Measurements from ENCODE around the gene SIGLEC1.

Gene SIGLEC1

GRCh38 chr20:3712279-3712873 lies at the start of gene SIGLEC1:
Gene SIGLEC1 (minus strand): TSS chr20:3712600. CDS start chr20:3707128, 5,472 bp downstream.
- DNase-seq (ENCODE audit: low read depth in 2 of 2) = no peak

- DNase-seq (ENCODE audit: low read depth in 2 of 2) = no peak
Measured at GRCh38 chr20:3760655-3761348, 48.4 kb upstream of the SIGLEC1 start.

- DNase-seq (ENCODE audit: low read depth in 2 of 2) = no peak
Measured at GRCh38 chr20:3759884-3760283, 47.5 kb upstream of the SIGLEC1 start.

GRCh38 chr20:3759316-3759823 lies 47.0 kb upstream of the SIGLEC1 start:
- DNase-seq (ENCODE audit: low read depth in 2 of 2) = no peak

- DNase-seq (ENCODE audit: low read depth in 2 of 2) = no peak
Measured at GRCh38 chr20:3758566-3758965, 46.2 kb upstream of the SIGLEC1 start.

GRCh38 chr20:3757268-3757667 lies 44.9 kb upstream of the SIGLEC1 start:
- DNase-seq (ENCODE audit: low read depth in 2 of 2) = no peak

- no peak for DNase-seq (ENCODE audit: low read depth in 2 of 2)
Measured at GRCh38 chr20:3755814-3756480, 43.5 kb upstream of the SIGLEC1 start.

GRCh38 chr20:3755269-3755668 lies 42.9 kb upstream of the SIGLEC1 start:
- DNase-seq (ENCODE audit: low read depth in 2 of 2) = no peak

- DNase-seq (ENCODE audit: low read depth in 2 of 2) = no peak
Measured at GRCh38 chr20:3754276-3754630, 41.9 kb upstream of the SIGLEC1 start.

GRCh38 chr20:3753501-3754275 lies 41.3 kb upstream of the SIGLEC1 start:
- DNase-seq (ENCODE audit: low read depth in 2 of 2) = no peak

- no peak for DNase-seq (ENCODE audit: low read depth in 2 of 2)
Measured at GRCh38 chr20:3753098-3753497, 40.7 kb upstream of the SIGLEC1 start.

GRCh38 chr20:3752386-3752759 lies 40.0 kb upstream of the SIGLEC1 start:
- DNase-seq (ENCODE audit: low read depth in 2 of 2) = no peak

GRCh38 chr20:3751675-3752385 lies 39.4 kb upstream of the SIGLEC1 start:
- no peak for DNase-seq (ENCODE audit: low read depth in 2 of 2)

GRCh38 chr20:3751305-3751674 lies 38.9 kb upstream of the SIGLEC1 start:
- DNase-seq (ENCODE audit: low read depth in 2 of 2) = no peak

- no peak for DNase-seq (ENCODE audit: low read depth in 2 of 2)
Measured at GRCh38 chr20:3749689-3750531, 37.5 kb upstream of the SIGLEC1 start.

- no peak for DNase-seq (ENCODE audit: low read depth in 2 of 2)
Measured at GRCh38 chr20:3749087-3749688, 36.8 kb upstream of the SIGLEC1 start.

- DNase-seq (ENCODE audit: low read depth in 2 of 2) = no peak
Measured at GRCh38 chr20:3748073-3748472, 35.7 kb upstream of the SIGLEC1 start.

GRCh38 chr20:3747471-3747870 lies 35.1 kb upstream of the SIGLEC1 start:
- DNase-seq (ENCODE audit: low read depth in 2 of 2) = no peak

- no peak for DNase-seq (ENCODE audit: low read depth in 2 of 2)
Measured at GRCh38 chr20:3745686-3746173, 33.3 kb upstream of the SIGLEC1 start.

Measured in fibroblast of skin of left biceps (primary cell).